Heart left ventricle (tissue), 13 donors: ENCODE results near the gene KCNC3.

Source experiments
- CTCF ChIP-seq, 12 donors: fragments of 200-600 bp; sonication (generic) in 4 of 12; IDR thresholded peaks; one replicate each; pipeline versions ENCODE4 v1.5.0 to v1.8.0; 2018 to 2022; ENCODE audit warnings: antibody characterized with exemption in 12 of 12, mild to moderate bottlenecking in 5 of 12
- POLR2A ChIP-seq, 2 donors: fragments of 450-650 bp; IDR thresholded peaks; one replicate each; pipeline ENCODE4 v1.6.1; 2017; ENCODE audit warnings: antibody characterized with exemption in 2 of 2, mild to moderate bottlenecking in 2 of 2, moderate library complexity in 2 of 2
- donor health status: ischemic (EF 13 %, LVEDD 7.1; RV severe dilation, severe dysfunction).
- donor health status: DM: no; HTN: yes; CAD: no.
- donor health status: DM: no; HTN: no; CAD: no.
- donor health status: ischemic (EF 25% LVEDD 6.9; RV normal size, moderate dysfunction).
- donor health status: ischemic (EF 25% LVEDD 5.7; RV mildly dilated, moderate dysfunction).
- donor health status: ischemic (EF 35%, LVEDD 5.7; RV mildly dilated, moderate dysfunction).
- donor health status: nonischemic (EF 11% LVEDD 7.7; RV severe dilation, severe dysfunction).
- donor health status: DM: yes; HTN: yes; CAD: no.
- donor health status: PGD.
- donor health status: ischemic (EF 29% LVEDD 5.4; RV normal size, mild dysfunction).
- donor health status: nonischemic (EF 23%, LVEDD 6.1; RV moderate dilation, normal function).

GRCh38 chr19:50318438-50318837, 10.7 kb downstream of the KCNC3 start:
- TF ChIP-seq CTCF (IDR thresholded peaks at IDR 0.05) (no peak), POLR2A (IDR thresholded peaks at IDR 0.05) (no peak)
